ENCODE results near the gene METRNL. TPM values are rescaled to one million over a fixed set of nuclear protein-coding genes. Genes with fewer than 3 reads are reported as not detected.
"Not testable (repeated sequence)": the region's sequence is repeated elsewhere in the genome, so short reads cannot be mapped to it uniquely, and the experiment has no call there.

Gene METRNL
- total RNA-seq, 2 donors from 2014 or later, result 141 to 180 TPM

DNA sequence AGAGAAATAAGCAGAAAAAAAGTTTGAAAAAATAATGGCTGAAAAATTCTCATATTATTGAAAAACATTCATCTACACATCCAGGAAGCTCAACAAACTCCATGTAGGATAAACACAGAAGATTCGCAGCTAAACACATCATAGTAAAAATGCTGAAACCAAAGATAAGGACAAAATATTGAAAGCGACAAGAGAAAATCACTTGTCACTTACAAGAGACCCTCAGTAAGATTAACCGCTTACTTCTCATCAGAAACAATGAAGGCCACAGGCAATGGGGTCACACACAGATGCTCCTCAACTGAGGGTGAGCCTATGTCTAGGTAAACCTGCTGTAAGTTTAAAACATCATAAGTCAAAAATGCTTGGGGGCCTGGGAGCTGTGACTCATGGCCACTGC is 38.1 kb upstream of the METRNL start:
- Histone ChIP-seq H3K36me3 (no peaks in the 10 kb centered on the region), H3K4me3 (no peak overlapping the region), H3K9me3 (peaks cover 7% of the 10 kb centered on the region), H3K27ac (no peak overlapping the region), H3K4me1 (ENCODE audit: control insufficient read depth in 1 of 2, low read depth in 2 of 2) (no peaks in the 10 kb centered on the region), H3K27me3 (replicated peaks; ENCODE audit: insufficient read depth) (no peaks in the 10 kb centered on the region)
- DNase-seq (ENCODE audit: low spot score) (no peak), ATAC-seq (ENCODE audit: insufficient number of reproducible peaks, low FRiP score, low read depth) (no peak)
- TF ChIP-seq, protein P1, sequence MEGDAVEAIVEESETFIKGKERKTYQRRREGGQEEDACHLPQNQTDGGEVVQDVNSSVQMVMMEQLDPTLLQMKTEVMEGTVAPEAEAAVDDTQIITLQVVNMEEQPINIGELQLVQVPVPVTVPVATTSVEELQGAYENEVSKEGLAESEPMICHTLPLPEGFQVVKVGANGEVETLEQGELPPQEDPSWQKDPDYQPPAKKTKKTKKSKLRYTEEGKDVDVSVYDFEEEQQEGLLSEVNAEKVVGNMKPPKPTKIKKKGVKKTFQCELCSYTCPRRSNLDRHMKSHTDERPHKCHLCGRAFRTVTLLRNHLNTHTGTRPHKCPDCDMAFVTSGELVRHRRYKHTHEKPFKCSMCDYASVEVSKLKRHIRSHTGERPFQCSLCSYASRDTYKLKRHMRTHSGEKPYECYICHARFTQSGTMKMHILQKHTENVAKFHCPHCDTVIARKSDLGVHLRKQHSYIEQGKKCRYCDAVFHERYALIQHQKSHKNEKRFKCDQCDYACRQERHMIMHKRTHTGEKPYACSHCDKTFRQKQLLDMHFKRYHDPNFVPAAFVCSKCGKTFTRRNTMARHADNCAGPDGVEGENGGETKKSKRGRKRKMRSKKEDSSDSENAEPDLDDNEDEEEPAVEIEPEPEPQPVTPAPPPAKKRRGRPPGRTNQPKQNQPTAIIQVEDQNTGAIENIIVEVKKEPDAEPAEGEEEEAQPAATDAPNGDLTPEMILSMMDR (IDR thresholded peaks at IDR 0.05), result no peak

DNA sequence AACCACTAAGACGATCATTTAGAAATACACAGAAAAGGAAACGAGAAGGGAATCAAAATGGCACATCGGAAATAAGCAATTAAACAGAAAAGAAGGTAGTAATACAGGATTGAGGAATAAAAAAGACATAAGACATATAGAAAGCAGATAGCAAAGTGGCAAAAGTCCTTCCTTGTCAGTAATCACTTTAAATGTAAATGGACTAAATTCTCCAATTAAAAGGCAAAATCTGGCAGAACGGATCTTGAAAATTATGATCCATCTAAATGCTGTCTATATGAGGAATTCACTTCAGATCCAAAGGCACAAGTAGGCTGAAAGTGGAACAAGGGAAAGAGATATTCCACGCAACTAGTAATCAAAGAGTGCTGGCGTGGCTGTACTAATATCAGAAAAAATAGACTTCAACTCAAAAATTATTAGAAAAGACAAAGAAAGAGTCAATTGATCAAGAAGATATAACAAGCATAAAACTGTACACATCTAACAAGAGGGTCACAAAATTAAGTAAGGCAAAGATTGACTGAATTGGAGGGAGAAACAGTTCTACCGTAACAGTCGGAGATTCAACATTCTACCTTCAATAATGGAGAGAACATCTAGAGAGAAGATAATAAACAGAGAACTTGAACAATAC is 36.8 kb upstream of the METRNL start:
- H3K4me1 ChIP-seq (ENCODE audit: control insufficient read depth in 1 of 2, low read depth in 2 of 2), result no peaks in the 10 kb centered on the region
- TF ChIP-seq, protein P1 (IDR thresholded peaks at IDR 0.05), result no peak
- no peak overlapping the region for H3K4me3 ChIP-seq
- no peaks in the 10 kb centered on the region for H3K36me3 ChIP-seq
- H3K9me3 ChIP-seq, result peaks cover 7% of the 10 kb centered on the region
- ATAC-seq (ENCODE audit: insufficient number of reproducible peaks, low FRiP score, low read depth) (no peak), DNase-seq (ENCODE audit: low spot score) (no peak)
- no peak overlapping the region for H3K27ac ChIP-seq
- no peaks in the 10 kb centered on the region for H3K27me3 ChIP-seq (replicated peaks; ENCODE audit: insufficient read depth)

DNA sequence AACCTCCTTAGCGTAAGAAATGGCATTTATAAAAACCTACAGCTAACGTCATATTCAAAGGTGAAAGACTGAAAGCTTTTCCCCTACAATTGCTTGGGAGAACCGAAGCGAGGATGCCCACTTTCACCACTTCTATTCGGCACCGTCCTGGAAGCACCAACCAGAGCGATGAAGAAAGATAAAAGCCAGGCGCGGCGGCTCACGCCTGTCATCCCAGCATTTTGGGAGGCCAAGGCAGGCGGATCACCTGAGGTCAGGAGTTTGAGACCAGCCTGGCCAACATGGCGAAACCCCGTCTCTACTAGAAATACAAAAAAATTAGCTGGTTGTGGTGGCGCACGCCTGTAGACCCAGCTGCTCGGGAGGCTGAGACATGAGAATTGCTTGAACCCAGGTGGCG is 34.9 kb upstream of the METRNL start:
- H3K9me3 ChIP-seq; H3K27ac ChIP-seq; ATAC-seq (ENCODE audit: insufficient number of reproducible peaks, low FRiP score, low read depth); H3K27me3 ChIP-seq (replicated peaks; ENCODE audit: insufficient read depth); H3K4me1 ChIP-seq (ENCODE audit: control insufficient read depth in 1 of 2, low read depth in 2 of 2); H3K4me3 ChIP-seq; DNase-seq (ENCODE audit: low spot score); H3K36me3 ChIP-seq: not testable (repeated sequence)

DNA sequence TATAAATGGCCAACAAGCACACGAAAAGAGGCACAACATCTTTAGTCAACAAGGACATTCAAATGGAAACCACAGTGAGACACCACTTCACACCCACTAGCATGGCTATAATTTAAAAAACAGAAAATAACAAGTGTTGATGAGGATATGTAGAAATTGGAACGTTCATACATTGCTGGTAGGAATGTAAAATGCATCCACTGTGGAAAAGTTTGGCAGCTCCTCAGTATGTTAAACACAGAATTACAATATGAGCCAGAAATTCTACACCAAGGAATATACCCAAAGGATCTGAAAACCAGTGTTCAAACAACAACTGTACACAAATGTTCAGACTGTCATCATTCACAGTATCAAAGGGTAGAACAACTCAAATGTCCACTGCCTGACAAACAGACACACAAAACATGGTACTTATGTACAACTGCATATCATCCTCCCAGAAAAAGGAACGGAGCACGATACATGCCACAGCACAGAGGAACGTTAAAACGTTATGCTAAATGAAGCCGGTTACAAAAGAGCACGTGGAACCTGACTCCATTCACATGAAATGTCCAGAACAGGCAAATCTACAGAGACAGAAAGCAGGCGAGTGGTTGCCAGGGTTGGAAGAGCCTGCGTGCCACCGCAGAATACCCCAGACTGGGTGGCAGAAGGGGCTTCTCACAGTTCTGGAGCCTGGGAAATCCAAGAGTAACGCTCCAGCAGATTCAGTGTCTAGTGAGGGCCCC is 32.8 kb upstream of the METRNL start:
- TF ChIP-seq, protein P1 (IDR thresholded peaks at IDR 0.05), result no peak
- H3K4me1 ChIP-seq (ENCODE audit: control insufficient read depth in 1 of 2, low read depth in 2 of 2), result no peaks in the 10 kb centered on the region
- no peaks in the 10 kb centered on the region for H3K27me3 ChIP-seq (replicated peaks; ENCODE audit: insufficient read depth)
- DNase-seq (ENCODE audit: low spot score) (no peak), ATAC-seq (ENCODE audit: insufficient number of reproducible peaks, low FRiP score, low read depth) (no peak)
- no peak overlapping the region for H3K27ac ChIP-seq
- H3K36me3 ChIP-seq, result no peaks in the 10 kb centered on the region
- no peak overlapping the region for H3K4me3 ChIP-seq
- H3K9me3 ChIP-seq, result no peaks in the 10 kb centered on the region

DNA sequence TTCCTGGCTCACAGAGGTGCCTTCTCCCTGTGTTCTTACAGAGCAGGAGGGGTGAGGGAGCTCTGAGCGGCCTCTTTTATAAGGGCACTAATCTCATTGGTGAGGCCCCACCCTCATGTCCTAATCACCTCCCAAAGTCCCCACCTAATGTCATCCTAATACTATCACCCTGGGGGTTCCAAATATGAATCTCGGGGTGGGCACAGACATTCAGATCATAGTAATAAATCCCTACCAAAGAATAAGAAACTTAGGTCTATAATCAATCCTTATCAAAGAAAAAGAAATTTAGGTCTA is 32.3 kb upstream of the METRNL start:
- no peak overlapping the region for H3K4me3 ChIP-seq
- H3K27ac ChIP-seq, result no peak overlapping the region
- peaks cover 0 to 2% of the 10 kb centered on the region in 2 donors for H3K4me1 ChIP-seq (ENCODE audit: control insufficient read depth in 1 of 2, low read depth in 2 of 2)
- H3K27me3 ChIP-seq (replicated peaks; ENCODE audit: insufficient read depth), result no peaks in the 10 kb centered on the region
- TF ChIP-seq, protein P1 (IDR thresholded peaks at IDR 0.05), result no peak
- no peaks in the 10 kb centered on the region for H3K9me3 ChIP-seq
- no peaks in the 10 kb centered on the region for H3K36me3 ChIP-seq
- ATAC-seq (ENCODE audit: insufficient number of reproducible peaks, low FRiP score, low read depth) (no peak), DNase-seq (ENCODE audit: low spot score) (no peak)

DNA sequence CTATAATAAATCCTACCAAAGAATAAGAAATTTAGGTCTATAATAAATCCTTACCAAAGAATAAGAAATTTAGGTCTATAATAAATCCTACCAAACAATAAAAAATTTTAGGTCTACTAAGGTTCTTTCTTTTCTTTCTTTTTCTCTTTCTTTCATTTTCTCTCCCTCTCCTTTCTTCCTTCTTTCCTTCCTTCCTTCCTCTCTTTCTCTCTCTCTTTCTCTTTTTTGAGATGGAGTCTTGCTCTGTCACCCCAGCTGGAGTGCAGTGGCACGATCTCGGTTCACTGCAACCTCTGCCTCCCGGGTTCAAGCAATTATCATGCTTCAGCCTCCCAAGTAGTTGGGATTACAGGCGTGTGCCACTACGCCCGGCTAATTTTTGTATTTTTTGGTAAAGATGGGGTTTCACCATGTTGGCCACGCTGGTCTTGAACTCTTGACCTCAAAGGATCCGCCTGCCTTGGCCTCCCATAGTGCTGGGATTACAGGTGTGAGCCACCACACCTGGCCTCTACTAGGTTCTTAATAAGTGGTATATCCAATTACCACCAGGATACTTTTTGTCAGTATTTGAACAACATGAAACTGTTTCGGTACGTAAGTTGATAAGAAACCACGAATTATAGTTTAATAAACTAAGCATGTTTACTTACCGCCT is 31.5 kb upstream of the METRNL start:
- H3K36me3 ChIP-seq; H3K4me1 ChIP-seq (ENCODE audit: control insufficient read depth in 1 of 2, low read depth in 2 of 2); DNase-seq (ENCODE audit: low spot score); ATAC-seq (ENCODE audit: insufficient number of reproducible peaks, low FRiP score, low read depth); H3K27me3 ChIP-seq (replicated peaks; ENCODE audit: insufficient read depth); H3K9me3 ChIP-seq: not testable (repeated sequence)
- Histone ChIP-seq H3K4me3 (peak overlapping the region; percentile 40), H3K27ac (peak overlapping the region in 1 of 2 donors; percentile 58)

Measured in thoracic aorta (tissue), 2 donors.